Fibroblast of lung (primary cell): ENCODE results near the gene TSTD2. TPM values are rescaled to one million over a fixed set of nuclear protein-coding genes. Genes with fewer than 3 reads are reported as not detected.

ENCODE experiments used
- DNase-seq, 2 donors: peaks; one replicate each; pipeline versions ENCODE4 v3.0.0 to v3.0.0-alpha.2; 2010; ENCODE audit warnings: low read depth in 2 of 2
- H2AFZ ChIP-seq: 2 replicates; pipeline ENCODE4 v1.5.1; 2012; ENCODE audit warnings: low read length, control low read depth, inconsistent platforms
- H3K27ac ChIP-seq: 2 replicates; pipeline ENCODE4 v1.5.1; 2011; ENCODE audit warnings: low read length, control low read depth; ENCODE audit not compliant: insufficient read depth
- H3K27me3 ChIP-seq: 2 replicates; pipeline ENCODE4 v1.5.1; 2011; ENCODE audit warnings: mild to moderate bottlenecking, low read length; ENCODE audit not compliant: control insufficient read depth, insufficient read depth
- H3K36me3 ChIP-seq: 2 replicates; pipeline ENCODE4 v1.5.1; 2011; ENCODE audit warnings: low read length; ENCODE audit not compliant: control insufficient read depth, insufficient read depth
- H3K4me1 ChIP-seq: 2 replicates; pipeline ENCODE4 v1.5.1; 2011; ENCODE audit warnings: low read length; ENCODE audit not compliant: control insufficient read depth, insufficient read depth; ENCODE audit errors: extremely low read depth
- H3K4me2 ChIP-seq: 2 replicates; pipeline ENCODE4 v1.5.1; 2011; ENCODE audit warnings: low read length, control low read depth; ENCODE audit not compliant: insufficient read depth; ENCODE audit errors: extremely low read depth
- H3K4me3 ChIP-seq, 4 experiments: fragments of 200-600 bp in 1 of 4; sonication (generic) in 1 of 4; replicated peaks in 1 of 4; 2 replicates each; pipeline ENCODE4 v1.5.1; 2011 to 2016; ENCODE audit warnings: low read length in 4 of 4, low read depth in 3 of 4, mild to moderate bottlenecking in 3 of 4, control low read depth in 2 of 4, inconsistent platforms in 1 of 4, mixed read lengths in 1 of 4; ENCODE audit not compliant: insufficient read depth in 1 of 4; ENCODE audit errors: control extremely low read depth in 1 of 4
- H3K79me2 ChIP-seq: 2 replicates; pipeline ENCODE4 v1.5.1; 2012; ENCODE audit warnings: mild to moderate bottlenecking, low read length, inconsistent platforms; ENCODE audit not compliant: control insufficient read depth, insufficient read depth
- H3K9ac ChIP-seq: 2 replicates; pipeline ENCODE4 v1.5.1; 2011; ENCODE audit warnings: mild to moderate bottlenecking, low read length, control low read depth; ENCODE audit not compliant: insufficient read depth
- H3K9me3 ChIP-seq: 2 replicates; pipeline ENCODE4 v1.5.1; 2012; ENCODE audit warnings: low read depth, low read length; ENCODE audit not compliant: control insufficient read depth, insufficient read depth
- H4K20me1 ChIP-seq: 2 replicates; pipeline ENCODE4 v1.5.1; 2011; ENCODE audit warnings: low read length; ENCODE audit not compliant: control insufficient read depth, insufficient read depth; ENCODE audit errors: extremely low read depth
- EZH2 ChIP-seq: IDR thresholded peaks from 2 replicates; pipeline ENCODE4 v1.5.1; 2012; ENCODE audit warnings: low read length, control low read depth, mild to moderate bottlenecking; ENCODE audit errors: missing control alignments
- polyA plus RNA-seq, 2 donors: library from polyadenylated mRNA; depleted of rRNA in 1 of 2; stranded (reverse) in 1 of 2; unstranded in 1 of 2; fragments of >200 nt; gene quantifications; 2 replicates each; pipeline ENCODE4 v1.2.1, GENCODE V29; 2011 to 2012; ENCODE audit warnings: missing spikeins in 1 of 2
- total RNA-seq: library from RNA; depleted of rRNA; stranded (reverse); fragments of >200 nt; gene quantifications from 2 replicates; pipeline ENCODE4 v1.2.1, GENCODE V29; 2014
- TF ChIP-seq, protein P1 (sequence below), 2 donors: IDR thresholded peaks in 1 of 2; conservative IDR thresholded peaks in 1 of 2; 1 replicate in 1 of 2; 2 replicates in 1 of 2; pipeline ENCODE4 v1.5.1; 2011 to 2012; ENCODE audit warnings: low read length in 2 of 2, control low read depth in 1 of 2, inconsistent platforms in 1 of 2, low read depth in 1 of 2, mild to moderate bottlenecking in 1 of 2

TSTD2 gene
- total and polyA plus RNA-seq, 2 donors (not counting 1 experiment from before 2014, with no cell fraction given) = 15.9 to 20.1 TPM

DNA sequence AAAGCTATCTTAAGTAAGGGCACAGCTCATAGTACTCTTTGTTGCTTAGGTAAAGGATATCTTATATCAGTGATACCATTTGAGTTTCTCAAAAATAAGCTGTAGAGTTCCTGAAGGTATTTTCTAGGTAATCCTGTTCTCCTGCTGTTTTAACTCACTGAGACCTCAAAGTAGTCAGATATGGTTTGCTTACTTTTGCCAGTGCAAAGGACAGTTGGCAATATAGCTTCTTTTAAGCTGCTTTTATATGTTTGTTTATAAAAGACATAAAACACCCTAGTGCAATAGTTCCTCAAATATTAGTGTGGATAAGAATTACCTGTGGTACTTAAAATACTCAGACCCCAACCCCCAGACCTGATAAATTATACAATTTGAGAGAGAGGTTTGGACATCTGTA is 12.6 kb upstream of the TSTD2 start:
- TF ChIP-seq, protein P1, sequence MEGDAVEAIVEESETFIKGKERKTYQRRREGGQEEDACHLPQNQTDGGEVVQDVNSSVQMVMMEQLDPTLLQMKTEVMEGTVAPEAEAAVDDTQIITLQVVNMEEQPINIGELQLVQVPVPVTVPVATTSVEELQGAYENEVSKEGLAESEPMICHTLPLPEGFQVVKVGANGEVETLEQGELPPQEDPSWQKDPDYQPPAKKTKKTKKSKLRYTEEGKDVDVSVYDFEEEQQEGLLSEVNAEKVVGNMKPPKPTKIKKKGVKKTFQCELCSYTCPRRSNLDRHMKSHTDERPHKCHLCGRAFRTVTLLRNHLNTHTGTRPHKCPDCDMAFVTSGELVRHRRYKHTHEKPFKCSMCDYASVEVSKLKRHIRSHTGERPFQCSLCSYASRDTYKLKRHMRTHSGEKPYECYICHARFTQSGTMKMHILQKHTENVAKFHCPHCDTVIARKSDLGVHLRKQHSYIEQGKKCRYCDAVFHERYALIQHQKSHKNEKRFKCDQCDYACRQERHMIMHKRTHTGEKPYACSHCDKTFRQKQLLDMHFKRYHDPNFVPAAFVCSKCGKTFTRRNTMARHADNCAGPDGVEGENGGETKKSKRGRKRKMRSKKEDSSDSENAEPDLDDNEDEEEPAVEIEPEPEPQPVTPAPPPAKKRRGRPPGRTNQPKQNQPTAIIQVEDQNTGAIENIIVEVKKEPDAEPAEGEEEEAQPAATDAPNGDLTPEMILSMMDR (conservative IDR thresholded peaks at IDR 0.05 in 1 of 2, IDR thresholded peaks at IDR 0.05 in 1 of 2; ENCODE audit: low read depth in 1 of 2, low read length in 2 of 2) = no peak
- no peak for TF ChIP-seq EZH2
- Histone ChIP-seq H3K4me1 (no peaks in the 10 kb centered on the region), H3K9ac (no peak overlapping the region), H3K4me2 (no peak overlapping the region), H4K20me1 (no peaks in the 10 kb centered on the region), H3K9me3 (no peaks in the 10 kb centered on the region), H2AFZ (no peak overlapping the region), H3K79me2 (peaks cover 6% of the 10 kb centered on the region), H3K27ac (no peak overlapping the region), H3K4me3 (no peak overlapping the region), H3K27me3 (no peaks in the 10 kb centered on the region), H3K36me3 (peaks cover 4% of the 10 kb centered on the region)
- no peak for DNase-seq

DNA sequence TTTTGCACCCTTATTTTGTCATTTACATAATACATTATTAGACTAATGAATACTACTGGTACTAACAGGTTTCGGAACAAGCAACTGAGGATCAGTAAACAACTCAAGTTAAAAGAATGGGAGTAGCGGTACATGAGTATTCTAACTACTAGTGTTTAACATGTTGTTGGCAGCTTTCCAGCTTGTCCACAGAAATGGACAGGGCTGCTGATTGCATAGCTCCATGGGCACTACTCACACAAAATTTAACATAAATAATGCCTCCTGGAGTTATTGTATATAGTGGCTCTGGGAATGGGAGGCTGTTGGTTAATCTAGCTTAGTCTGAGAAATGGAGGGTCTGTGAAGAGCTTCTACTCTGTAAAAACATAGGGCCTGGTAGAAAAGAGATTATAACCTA is 7.2 kb upstream of the TSTD2 start:
- Histone ChIP-seq H3K27ac (no peak overlapping the region), H3K27me3 (no peaks in the 10 kb centered on the region), H3K79me2 (peaks cover 58% of the 10 kb centered on the region), H2AFZ (no peak overlapping the region), H3K4me2 (no peak overlapping the region), H3K4me3 (no peak overlapping the region), H4K20me1 (no peaks in the 10 kb centered on the region), H3K4me1 (peaks cover 4% of the 10 kb centered on the region), H3K9ac (no peak overlapping the region), H3K9me3 (no peaks in the 10 kb centered on the region), H3K36me3 (peaks cover 4% of the 10 kb centered on the region)
- DNase-seq = peak in 1 of 2 donors; percentile 51
- no peak for TF ChIP-seq EZH2
- TF ChIP-seq, protein P1 (conservative IDR thresholded peaks at IDR 0.05 in 1 of 2, IDR thresholded peaks at IDR 0.05 in 1 of 2; ENCODE audit: low read depth in 1 of 2, low read length in 2 of 2) = no peak

DNA sequence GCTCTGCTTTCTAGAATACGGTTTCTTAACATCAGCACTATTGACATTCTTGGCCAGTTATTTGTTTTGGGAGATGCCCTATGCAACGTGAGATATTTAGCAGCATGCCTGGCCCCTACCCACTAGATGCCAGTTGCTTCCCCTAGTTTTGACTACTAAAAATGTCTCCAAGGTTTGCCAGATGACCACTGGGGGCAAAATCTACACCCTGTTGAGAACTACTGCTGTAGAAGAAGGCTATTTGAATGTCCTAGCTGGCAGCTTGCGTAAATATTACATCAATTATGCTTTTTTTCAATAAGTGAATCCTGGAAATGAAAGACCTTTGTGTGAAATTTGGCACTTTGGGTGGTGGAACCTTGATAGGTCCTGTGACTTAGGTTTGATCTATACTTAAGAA is 5.5 kb upstream of the TSTD2 start:
- Histone ChIP-seq H2AFZ (no peak overlapping the region), H3K4me1 (peaks cover 8% of the 10 kb centered on the region), H3K27me3 (no peaks in the 10 kb centered on the region), H3K36me3 (peaks cover 4% of the 10 kb centered on the region), H3K9ac (no peak overlapping the region), H3K4me2 (no peak overlapping the region), H3K27ac (no peak overlapping the region), H3K79me2 (peaks cover 73% of the 10 kb centered on the region), H4K20me1 (no peaks in the 10 kb centered on the region), H3K9me3 (no peaks in the 10 kb centered on the region), H3K4me3 (no peak overlapping the region)
- DNase-seq = no peak
- TF ChIP-seq, protein P1 (conservative IDR thresholded peaks at IDR 0.05 in 1 of 2, IDR thresholded peaks at IDR 0.05 in 1 of 2; ENCODE audit: low read depth in 1 of 2, low read length in 2 of 2) = no peak
- no peak for TF ChIP-seq EZH2
